Left ventricle myocardium inferior (tissue), 1 donor: ENCODE results near the gene SPTBN4. TPM values are rescaled to one million over a fixed set of nuclear protein-coding genes. Genes with fewer than 3 reads are reported as not detected.
A peak's percentile ranks its signal among the peaks of the same experiment; 100 is the strongest.

ENCODE experiments used
- DNase-seq: peaks from one replicate; pipeline ENCODE4 v3.0.0-alpha.2; 2020
- H3K27ac ChIP-seq: fragments of 200-600 bp; replicated peaks from 2 replicates; pipeline ENCODE4 v1.8.0; 2021
- H3K27me3 ChIP-seq: fragments of 200-600 bp; 2 replicates; pipeline ENCODE4 v1.8.0; 2021; ENCODE audit warnings: low read depth
- H3K36me3 ChIP-seq: fragments of 200-600 bp; 2 replicates; pipeline ENCODE4 v1.8.0; 2021
- H3K4me1 ChIP-seq: fragments of 200-600 bp; 2 replicates; pipeline ENCODE4 v1.8.0; 2021
- H3K4me3 ChIP-seq: fragments of 200-600 bp; 2 replicates; pipeline ENCODE4 v1.8.0; 2021; ENCODE audit warnings: mild to moderate bottlenecking, moderate library complexity
- H3K9me3 ChIP-seq: fragments of 200-600 bp; replicated peaks from 2 replicates; pipeline ENCODE4 v1.8.0; 2021
- CTCF ChIP-seq: fragments of 200-600 bp; IDR thresholded peaks from 2 replicates; pipeline ENCODE4 v1.8.0; 2021; ENCODE audit warnings: antibody characterized with exemption, mild to moderate bottlenecking, borderline replicate concordance
- intact Hi-C: fragments of 100-400 bp; cut with micrococcal nuclease; formaldehyde crosslinking; loops from one replicate; pipeline ENCODE4 v1.11.0; 2022
- total RNA-seq: library from RNA; stranded (reverse); fragmentation: NEBNext Ultra II Directional; extraction: Animal tissue kit (Norgen Biotek cat#: 25700); gene quantifications from one replicate; pipeline ENCODE4 v1.2.1, GENCODE V29; 2021
- donor health status: DM: no; HTN: yes; CAD: no; lungs with severe emphysema.

The SPTBN4 gene
- total RNA-seq, 1 donor from 2014 or later: 6.1 TPM

- H3K9me3 ChIP-seq: no peaks in the 10 kb centered on the region
- peak overlapping the region; percentile 85 for H3K4me3 ChIP-seq
- peaks cover 68% of the 10 kb centered on the region for H3K4me1 ChIP-seq
- intact Hi-C loops: loop anchor here (5.0 kb wide), 1 partner anchor 72 kb away; no protein-coding TSS in a partner anchor
- H3K27ac ChIP-seq: peak overlapping the region; percentile 93
- H3K36me3 ChIP-seq: no peaks in the 10 kb centered on the region
- no peak for TF ChIP-seq CTCF
- peaks cover 35% of the 10 kb centered on the region for H3K27me3 ChIP-seq
- no peak for DNase-seq
Measured at GRCh38 chr19:40598918-40599307, 132.1 kb downstream of the SPTBN4 start.

GRCh38 chr19:40599331-40599901, 132.6 kb downstream of the SPTBN4 start:
- DNase-seq: no peak
- Histone ChIP-seq H3K4me1 (peaks cover 73% of the 10 kb centered on the region), H3K4me3 (peak overlapping the region; percentile 85), H3K27ac (peak overlapping the region; percentile 93), H3K9me3 (no peaks in the 10 kb centered on the region), H3K27me3 (peaks cover 35% of the 10 kb centered on the region), H3K36me3 (no peaks in the 10 kb centered on the region)
- no peak for TF ChIP-seq CTCF
- intact Hi-C loops: loop anchor here (5.0 kb wide), 1 partner anchor 72 kb away; no protein-coding TSS in a partner anchor

GRCh38 chr19:40599902-40600569, 133.2 kb downstream of the SPTBN4 start:
- peak overlapping the region; percentile 93 for H3K27ac ChIP-seq
- H3K27me3 ChIP-seq: peaks cover 34% of the 10 kb centered on the region
- peaks cover 79% of the 10 kb centered on the region for H3K4me1 ChIP-seq
- H3K4me3 ChIP-seq: peak overlapping the region; percentile 85
- no peaks in the 10 kb centered on the region for H3K9me3 ChIP-seq
- H3K36me3 ChIP-seq: no peaks in the 10 kb centered on the region
- DNase-seq: peak; percentile 60
- intact Hi-C loops: loop anchor here (5.0 kb wide), 1 partner anchor 73 kb away; no protein-coding TSS in a partner anchor
- no peak for TF ChIP-seq CTCF

GRCh38 chr19:40600570-40601133, 133.9 kb downstream of the SPTBN4 start:
- Histone ChIP-seq H3K4me1 (peaks cover 85% of the 10 kb centered on the region), H3K27me3 (peaks cover 28% of the 10 kb centered on the region)
- intact Hi-C loops: no loop called here

More at GRCh38 chr19:40600570-40601133, 133.9 kb downstream of the SPTBN4 start:
- DNase-seq: no peak
- Histone ChIP-seq H3K27ac (peak overlapping the region; percentile 93), H3K36me3 (no peaks in the 10 kb centered on the region), H3K9me3 (no peaks in the 10 kb centered on the region), H3K4me3 (peak overlapping the region; percentile 85)
- TF ChIP-seq CTCF: no peak
